Activated T-cell treated with anti-CD3 and anti-CD28 coated beads, Interleukin-2, amount 50 U/mL, for 72 hours (primary cell): ENCODE results near the gene MRPL17. TPM values are rescaled to one million over a fixed set of nuclear protein-coding genes. Genes with fewer than 3 reads are reported as not detected.
A peak's percentile ranks its signal among the peaks of the same experiment; 100 is the strongest.
"Not testable (repeated sequence)": the region's sequence is repeated elsewhere in the genome, so short reads cannot be mapped to it uniquely, and the experiment has no call there.

Experiments used
- ATAC-seq, 2 donors: fragments of 150-1000 bp; cut with Tn5 transposase; replicated peaks in 1 of 2; 2 replicates each; pipeline ENCODE4 v1.10.0; 2021; ENCODE audit warnings: moderate library complexity in 2 of 2, mild to moderate bottlenecking in 1 of 2
- DNase-seq, 2 donors: peaks; one replicate each; pipeline ENCODE4 v3.0.0; 2021 to 2022; ENCODE audit warnings: mixed read lengths in 1 of 2
- H3K27ac Mint-ChIP-seq: one replicate; pipeline ENCODE4 v1.8.0; 2022; ENCODE audit warnings: mild to moderate bottlenecking, moderate library complexity, mixed read lengths
- H3K27me3 Mint-ChIP-seq: one replicate; pipeline ENCODE4 v1.8.0; 2022; ENCODE audit warnings: low read depth, mixed read lengths
- H3K36me3 Mint-ChIP-seq, 2 donors: one replicate each; pipeline ENCODE4 v1.8.0; 2022; ENCODE audit warnings: mixed read lengths in 2 of 2, mild to moderate bottlenecking in 1 of 2; ENCODE audit not compliant: insufficient read depth in 2 of 2
- H3K4me1 Mint-ChIP-seq: one replicate; pipeline ENCODE4 v1.8.0; 2022; ENCODE audit warnings: low read depth, mixed read lengths
- H3K4me3 Mint-ChIP-seq, 2 donors: one replicate each; pipeline ENCODE4 v1.8.0; 2022; ENCODE audit warnings: mild to moderate bottlenecking in 2 of 2, mixed read lengths in 2 of 2, moderate library complexity in 2 of 2
- H3K9me3 Mint-ChIP-seq, 2 donors: one replicate each; pipeline ENCODE4 v1.8.0; 2022; ENCODE audit warnings: mixed read lengths in 2 of 2
- total RNA-seq, 2 donors: library from RNA; stranded (reverse); gene quantifications; one replicate each; pipeline ENCODE4 v1.2.3, GENCODE V29; 2022

MRPL17 gene
- total RNA-seq: 10 to 100 TPM; 38.2 to 39.8 TPM

GRCh38 chr11:6682936-6683861, at the start of gene MRPL17:
TSS of gene MRPL17 (minus strand) at chr11:6683340. CDS start at chr11:6683296, 44 bp downstream.
- Mint-ChIP-seq H3K4me1 (peaks cover 41% of the 10 kb centered on the region), H3K27ac (peak within 1 kb of the TSS; percentile 99), H3K27me3 (no peaks in the 10 kb centered on the region), H3K9me3 (no peaks in the 10 kb centered on the region), H3K4me3 (peak within 1 kb of the TSS; percentile 94 to 97), H3K36me3 (peaks cover 5 to 10% of the 10 kb centered on the region in 2 donors)
- DNase-seq (peak; percentile 98 to 99), ATAC-seq (peak; percentile 94 to 96)

DNA sequence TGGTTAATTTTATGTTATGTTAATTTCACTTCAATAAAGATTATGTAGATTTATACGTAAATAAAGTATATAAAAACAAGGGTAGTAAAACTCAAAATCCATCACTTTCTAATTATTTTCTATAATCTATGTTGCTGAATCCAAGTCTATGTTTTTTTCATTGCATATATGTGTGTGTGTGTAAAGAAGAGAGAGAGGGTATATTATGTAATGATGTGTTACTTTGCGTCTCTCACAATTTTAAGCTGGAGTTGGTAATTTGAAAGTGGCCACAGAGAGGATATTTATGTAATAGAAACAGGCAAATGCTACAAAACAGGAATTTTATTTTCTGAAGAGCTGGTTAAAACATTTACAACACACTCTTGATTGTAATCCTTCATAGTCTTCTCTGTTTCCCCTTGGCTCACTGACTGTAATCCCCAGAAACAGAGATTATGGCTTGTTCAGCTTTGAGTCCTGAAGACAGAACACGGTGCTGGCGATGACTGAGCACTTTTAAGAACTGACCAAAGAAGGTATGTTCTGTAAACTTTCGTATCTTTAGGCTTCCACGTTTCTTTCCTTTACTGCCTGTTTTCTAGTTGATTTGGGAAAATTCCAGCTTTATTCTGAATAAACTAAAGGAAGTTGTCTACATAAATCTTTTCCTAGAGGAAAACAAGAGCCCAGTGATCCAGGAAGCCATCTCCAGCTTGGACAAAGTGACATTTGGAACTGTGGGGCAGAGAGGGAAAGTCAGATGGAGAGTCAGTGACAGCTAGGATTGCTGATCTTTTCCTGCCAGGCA, 45.0 kb upstream of the MRPL17 start:
- peaks cover 73% of the 10 kb centered on the region for H3K4me1 Mint-ChIP-seq
- H3K36me3 Mint-ChIP-seq: peaks cover 15 to 31% of the 10 kb centered on the region in 2 donors
- peak overlapping the region; percentile 89 for H3K27ac Mint-ChIP-seq
- DNase-seq (no peak), ATAC-seq (no peak)
- H3K27me3 Mint-ChIP-seq: no peaks in the 10 kb centered on the region
- peak overlapping the region; percentile 24 to 49 for H3K4me3 Mint-ChIP-seq
- H3K9me3 Mint-ChIP-seq: peaks cover 2 to 5% of the 10 kb centered on the region in 2 donors

DNA sequence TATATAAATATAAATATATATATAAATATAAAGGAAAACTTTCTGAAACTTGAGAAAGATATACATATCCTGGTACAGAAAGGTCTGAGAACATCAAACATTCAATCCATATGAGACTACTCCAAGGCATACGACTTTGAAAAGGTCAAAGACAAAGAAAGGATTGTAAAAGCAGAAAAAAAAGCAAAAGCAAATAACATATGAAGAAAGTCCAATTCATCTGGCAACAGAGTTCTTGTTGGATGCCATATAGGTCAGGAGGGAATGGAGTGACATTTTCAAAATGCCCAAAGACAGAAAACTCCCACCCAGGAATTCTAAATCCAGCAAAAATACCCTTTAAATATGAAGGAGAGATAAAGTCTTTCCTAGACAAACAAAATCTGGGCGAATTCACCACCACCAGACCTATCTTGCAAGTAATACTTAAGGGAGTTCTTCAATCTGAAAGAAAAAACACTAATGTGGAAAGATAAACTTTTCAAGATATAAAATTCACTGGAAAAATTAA, 42.3 kb upstream of the MRPL17 start:
- DNase-seq (no peak), ATAC-seq (no peak)
- H3K27me3 Mint-ChIP-seq: no peaks in the 10 kb centered on the region
- H3K36me3 Mint-ChIP-seq: peaks cover 23 to 42% of the 10 kb centered on the region in 2 donors
- peaks cover 77% of the 10 kb centered on the region for H3K4me1 Mint-ChIP-seq
- H3K4me3 Mint-ChIP-seq: no peak overlapping the region
- H3K9me3 Mint-ChIP-seq: peaks cover 2 to 4% of the 10 kb centered on the region in 2 donors
- peak overlapping the region; percentile 68 for H3K27ac Mint-ChIP-seq

DNA sequence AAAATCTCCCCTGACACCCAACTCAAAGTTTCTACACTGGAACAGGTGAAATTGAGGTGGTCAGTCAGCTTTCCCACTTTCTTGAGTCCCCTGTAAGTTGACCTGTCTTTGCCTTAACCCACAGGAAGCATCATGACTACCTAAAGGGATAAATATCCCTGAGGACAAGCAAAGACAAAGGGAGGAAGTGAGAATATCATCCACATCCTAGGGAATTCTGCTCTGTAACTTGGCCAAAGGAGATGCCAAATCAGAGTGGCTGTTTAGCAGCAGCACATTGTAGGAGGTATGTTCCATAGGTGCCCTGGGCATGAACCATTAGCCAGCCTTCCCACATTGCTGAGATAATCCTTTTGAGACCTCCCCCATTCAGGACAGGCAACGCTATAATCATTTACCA, 40.9 kb upstream of the MRPL17 start:
- Mint-ChIP-seq H3K4me1 (peaks cover 74% of the 10 kb centered on the region), H3K4me3 (no peak overlapping the region), H3K36me3 (peaks cover 28 to 43% of the 10 kb centered on the region in 2 donors), H3K27me3 (no peaks in the 10 kb centered on the region), H3K9me3 (peaks cover 6 to 10% of the 10 kb centered on the region in 2 donors), H3K27ac (no peak overlapping the region)
- ATAC-seq (no peak), DNase-seq (no peak)

DNA sequence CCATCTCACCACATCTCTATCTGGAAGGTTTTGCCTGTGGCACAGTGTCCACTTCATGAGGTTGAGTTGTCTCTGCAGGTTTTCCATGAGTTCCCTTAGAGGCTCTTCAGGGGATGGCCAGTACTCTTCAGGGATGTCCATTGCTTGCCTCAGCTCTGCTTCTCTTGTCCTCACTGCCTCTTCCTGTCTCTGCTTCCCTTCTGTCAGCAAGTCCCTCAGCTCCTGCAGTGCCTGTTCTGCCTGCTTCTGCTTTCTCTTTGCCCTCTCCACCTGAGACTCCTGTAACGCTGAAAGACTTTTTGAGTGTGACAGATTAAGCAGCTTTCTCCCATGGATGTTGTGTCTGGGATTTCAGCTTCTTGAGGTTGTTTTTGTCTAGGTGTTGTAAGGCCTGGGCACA, 38.2 kb upstream of the MRPL17 start:
- peak overlapping the region; percentile 51 for H3K27ac Mint-ChIP-seq
- DNase-seq (no peak), ATAC-seq (no peak)
- H3K9me3 Mint-ChIP-seq: peaks cover 9 to 20% of the 10 kb centered on the region in 2 donors
- peaks cover 54% of the 10 kb centered on the region for H3K4me1 Mint-ChIP-seq
- H3K4me3 Mint-ChIP-seq: no peak overlapping the region
- peaks cover 36 to 59% of the 10 kb centered on the region in 2 donors for H3K36me3 Mint-ChIP-seq
- H3K27me3 Mint-ChIP-seq: no peaks in the 10 kb centered on the region

- H3K36me3 Mint-ChIP-seq: peaks cover 31 to 55% of the 10 kb centered on the region in 2 donors
- ATAC-seq (no peak), DNase-seq (no peak)
- H3K27ac Mint-ChIP-seq: peak overlapping the region; percentile 17
- no peak overlapping the region for H3K4me3 Mint-ChIP-seq
- H3K27me3 Mint-ChIP-seq: no peaks in the 10 kb centered on the region
- H3K9me3 Mint-ChIP-seq: peaks cover 9 to 19% of the 10 kb centered on the region in 2 donors
- H3K4me1 Mint-ChIP-seq: peaks cover 38% of the 10 kb centered on the region
Measured at GRCh38 chr11:6719576-6719975, 36.4 kb upstream of the MRPL17 start.

DNA sequence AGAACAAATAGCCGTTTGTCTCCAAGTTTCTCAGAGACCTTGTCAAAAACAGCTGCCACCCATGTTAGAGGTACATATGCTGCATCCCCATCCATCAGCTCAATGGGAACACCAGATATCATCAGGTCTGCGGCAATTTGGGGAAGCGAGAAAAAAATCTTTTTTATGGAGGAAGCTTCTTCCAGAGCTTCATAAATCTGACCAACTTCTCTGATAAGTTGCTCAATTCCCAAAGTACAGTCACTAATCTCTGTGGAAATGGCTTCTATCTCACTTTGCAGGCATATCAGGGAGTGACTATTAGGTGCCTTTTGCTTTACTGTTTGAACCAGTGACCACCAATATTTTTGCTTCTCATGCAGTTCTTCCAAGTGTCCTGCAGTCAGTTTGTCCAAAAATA, 34.3 kb upstream of the MRPL17 start:
- ATAC-seq: no peak
- Mint-ChIP-seq H3K27me3 (no peaks in the 10 kb centered on the region), H3K4me3 (no peak overlapping the region), H3K4me1 (peaks cover 28% of the 10 kb centered on the region), H3K36me3 (peaks cover 23 to 41% of the 10 kb centered on the region in 2 donors), H3K27ac (no peak overlapping the region), H3K9me3 (peaks cover 7 to 17% of the 10 kb centered on the region in 2 donors)
- no peak for DNase-seq

- not testable (repeated sequence) for H3K36me3 Mint-ChIP-seq, H3K27ac Mint-ChIP-seq, ATAC-seq, H3K4me3 Mint-ChIP-seq, H3K27me3 Mint-ChIP-seq, H3K9me3 Mint-ChIP-seq
- DNase-seq: peak; percentile 44 to 49
- peaks cover 16% of the 10 kb centered on the region for H3K4me1 Mint-ChIP-seq
Measured at GRCh38 chr11:6711552-6711951, 28.4 kb upstream of the MRPL17 start.

DNA sequence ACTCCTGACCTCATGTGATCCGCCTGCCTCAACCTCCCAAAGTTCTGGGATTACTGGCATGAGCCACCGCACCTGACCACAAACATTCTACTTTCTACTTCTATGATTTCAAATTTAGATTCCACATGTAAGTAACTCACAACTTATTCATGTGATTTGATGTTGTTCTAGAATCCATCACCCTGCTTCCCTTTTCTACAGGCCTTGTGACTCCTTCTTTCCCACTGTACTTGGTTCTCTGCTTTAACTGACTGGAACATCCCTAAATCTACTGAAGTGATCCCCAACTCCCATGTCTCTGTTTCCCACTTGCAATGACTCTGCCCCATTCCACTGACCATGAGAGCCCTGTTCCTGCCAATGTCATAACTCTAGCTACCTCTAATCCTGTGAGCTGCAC, 25.7 kb upstream of the MRPL17 start:
- H3K36me3 Mint-ChIP-seq: no peaks in the 10 kb centered on the region
- no peak overlapping the region for H3K4me3 Mint-ChIP-seq
- H3K27me3 Mint-ChIP-seq: no peaks in the 10 kb centered on the region
- peaks cover 24% of the 10 kb centered on the region for H3K4me1 Mint-ChIP-seq
- DNase-seq: no peak
- H3K27ac Mint-ChIP-seq: no peak overlapping the region
- peaks cover 0 to 3% of the 10 kb centered on the region in 2 donors for H3K9me3 Mint-ChIP-seq
- ATAC-seq: no peak

GRCh38 chr11:6705905-6706535, 22.9 kb upstream of the MRPL17 start:
- Mint-ChIP-seq H3K27me3 (no peaks in the 10 kb centered on the region), H3K4me3 (no peak overlapping the region), H3K36me3 (no peaks in the 10 kb centered on the region), H3K9me3 (no peaks in the 10 kb centered on the region), H3K4me1 (peaks cover 24% of the 10 kb centered on the region), H3K27ac (no peak overlapping the region)
- DNase-seq (peak; percentile 19 to 28), ATAC-seq (peak; percentile 47)

DNA sequence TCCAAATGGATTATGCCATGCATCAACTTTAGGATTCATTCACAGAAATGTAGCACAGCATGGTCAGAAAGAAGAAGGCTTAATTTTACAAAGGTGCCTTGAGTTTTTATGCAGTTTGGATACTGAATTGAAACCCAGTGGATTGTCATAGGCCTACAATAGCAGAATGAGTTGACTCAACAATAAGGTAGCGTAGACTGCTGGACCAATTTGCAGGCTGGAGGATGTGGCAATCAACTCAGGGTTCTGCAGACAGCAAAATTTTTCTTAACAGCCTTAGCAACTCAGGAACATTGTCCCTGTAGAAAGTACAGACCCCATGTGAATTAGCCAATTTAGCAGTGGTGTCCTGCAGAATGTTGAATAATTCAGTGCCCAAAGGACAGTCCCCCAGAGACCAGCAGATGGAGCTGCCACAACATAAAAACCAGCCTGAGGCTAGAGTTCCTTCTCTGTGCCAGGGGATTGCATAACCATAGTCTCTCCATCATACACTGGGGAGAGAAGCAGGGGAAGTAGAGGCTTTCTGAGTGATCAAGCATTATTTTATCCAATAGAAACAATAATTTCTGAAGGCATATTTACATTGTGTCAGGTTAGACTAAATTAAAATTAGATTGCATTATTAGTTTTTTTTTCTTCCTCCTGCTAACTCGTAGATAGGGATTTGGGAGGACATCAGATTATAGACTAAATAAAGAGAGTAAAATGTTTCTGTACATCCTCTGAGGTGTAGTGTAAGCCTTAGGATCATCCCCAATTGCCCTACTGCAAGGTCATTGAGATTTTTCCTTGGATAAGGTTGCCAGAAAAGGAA, 20.3 kb upstream of the MRPL17 start:
- ATAC-seq: no peak
- Mint-ChIP-seq H3K9me3 (no peaks in the 10 kb centered on the region), H3K27me3 (no peaks in the 10 kb centered on the region)

DNA sequence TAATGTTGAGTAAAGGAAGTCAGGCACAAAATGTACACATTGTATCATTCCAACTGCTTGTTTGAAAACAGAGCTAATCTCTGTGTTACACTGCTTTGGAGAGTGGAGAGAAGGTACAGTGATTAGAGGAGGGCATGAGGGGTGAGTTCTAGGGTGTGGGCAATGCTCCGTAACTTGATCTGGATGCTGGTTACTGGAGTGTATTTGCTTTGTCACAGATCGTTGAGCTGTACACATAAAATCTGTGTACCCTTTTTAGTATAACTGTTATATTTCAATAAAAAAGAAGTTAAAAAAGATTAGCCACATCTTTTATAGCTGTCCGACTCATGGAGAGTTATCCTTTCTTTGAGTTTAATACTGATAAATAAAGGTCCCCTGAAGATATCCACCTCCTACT, 18.8 kb upstream of the MRPL17 start:
- not testable (repeated sequence) for H3K27ac Mint-ChIP-seq, H3K27me3 Mint-ChIP-seq, H3K4me3 Mint-ChIP-seq, ATAC-seq, H3K36me3 Mint-ChIP-seq, DNase-seq, H3K9me3 Mint-ChIP-seq
- peaks cover 11% of the 10 kb centered on the region for H3K4me1 Mint-ChIP-seq

More for the DNA sequence above, 20.3 kb upstream of the MRPL17 start:
- H3K4me3 Mint-ChIP-seq: no peak overlapping the region
- no peak for DNase-seq
- H3K27ac Mint-ChIP-seq: no peak overlapping the region
- H3K36me3 Mint-ChIP-seq: no peaks in the 10 kb centered on the region
- peaks cover 11% of the 10 kb centered on the region for H3K4me1 Mint-ChIP-seq
